ENCODE data around the gene FBLN1. TPM values are rescaled to one million over a fixed set of nuclear protein-coding genes. Genes with fewer than 3 reads are reported as not detected.

Gene FBLN1
- total and polyA plus RNA-seq, 2 of the 8 experiments (the other 6 are each of a cell fraction or from before 2014, with no cell fraction given): 159 to 168 TPM

- no peak for TF ChIP-seq JUN (IDR thresholded peaks at IDR 0.05; ENCODE audit: low read depth, low read length)
- TF ChIP-seq SRF (IDR thresholded peaks at IDR 0.05; ENCODE audit: low read depth, low read length): no peak
- no peak for TF ChIP-seq MAX (IDR thresholded peaks at IDR 0.05)
- no peak for TF ChIP-seq CHD7 (IDR thresholded peaks at IDR 0.05; ENCODE audit: insufficient replicate concordance, low read length)
- TF ChIP-seq BCL11A (IDR thresholded peaks at IDR 0.05; ENCODE audit: low read depth in 2 of 2, low read length in 2 of 2): no peak
- TF ChIP-seq GABPA (IDR thresholded peaks at IDR 0.05; ENCODE audit: borderline replicate concordance, insufficient read depth, low read length): no peak
- no peak for TF ChIP-seq ASH2L (IDR thresholded peaks at IDR 0.05; ENCODE audit: low read length)
- TF ChIP-seq SP4 (IDR thresholded peaks at IDR 0.05; ENCODE audit: low read length): no peak
- no peak for TF ChIP-seq RFX5 (IDR thresholded peaks at IDR 0.05; ENCODE audit: borderline replicate concordance, low read depth, low read length)
- TF ChIP-seq SAP30 (IDR thresholded peaks at IDR 0.05; ENCODE audit: insufficient read depth, insufficient replicate concordance, low read length): no peak
Measured at GRCh38 chr22:45528046-45528445, 25.4 kb downstream of the FBLN1 start (continued).

Data from H1 (cell line).